Measurements from ENCODE around the gene TRIM65. TPM values are rescaled to one million over a fixed set of nuclear protein-coding genes. Genes with fewer than 3 reads are reported as not detected.

TRIM65 gene
- total and polyA plus RNA-seq, 2 of the 13 experiments (the other 11 are each of a cell fraction or from before 2014, with no cell fraction given), result 10.3 to 22.4 TPM

- TF ChIP-seq ZNF670 (CRISPR knock-in tag; IDR thresholded peaks at IDR 0.05; ENCODE audit: borderline replicate concordance), result peak; percentile 94
- peak; percentile 94 for TF ChIP-seq THAP11 (CRISPR knock-in tag; IDR thresholded peaks at IDR 0.05)
- peak; percentile 93 for TF ChIP-seq ESRRA (CRISPR knock-in tag; IDR thresholded peaks at IDR 0.05; ENCODE audit: low read depth)
- TF ChIP-seq DR1 (CRISPR knock-in tag; IDR thresholded peaks at IDR 0.05), result peak; percentile 92
- TF ChIP-seq ZNF556 (CRISPR knock-in tag; IDR thresholded peaks at IDR 0.05; ENCODE audit: borderline replicate concordance), result peak; percentile 79; the same call in 1 of the 2 replicates
- no peak; the same call in 1 of the 2 replicates for TF ChIP-seq CREM (IDR thresholded peaks at IDR 0.05)
- TF ChIP-seq CREM (CRISPR knock-in tag; IDR thresholded peaks at IDR 0.05), result no peak
- no peak for TF ChIP-seq AFF4 (CRISPR knock-in tag; IDR thresholded peaks at IDR 0.05)
- TF ChIP-seq ZBTB37 (CRISPR knock-in tag; IDR thresholded peaks at IDR 0.05), result peak; percentile 83
- TF ChIP-seq TP53 (CRISPR knock-in tag; conservative IDR thresholded peaks at IDR 0.05), result peak; percentile 75; the same call in 1 of the 2 replicates
- no peak for TF ChIP-seq EHMT2 (IDR thresholded peaks at IDR 0.05; ENCODE audit: borderline replicate concordance, low read depth, low read length)
- no peak for TF ChIP-seq PREB (CRISPR knock-in tag; IDR thresholded peaks at IDR 0.05)
- peak; percentile 87 for TF ChIP-seq POLR2G (IDR thresholded peaks at IDR 0.05; ENCODE audit: low read depth, low read length)
- TF ChIP-seq ZNF598 (CRISPR knock-in tag; IDR thresholded peaks at IDR 0.05; ENCODE audit: borderline replicate concordance), result peak; percentile 93
- peak; percentile 95 for TF ChIP-seq REPIN1 (CRISPR knock-in tag; IDR thresholded peaks at IDR 0.05; ENCODE audit: borderline replicate concordance, low read depth)
- TF ChIP-seq HCFC1 (IDR thresholded peaks at IDR 0.05; ENCODE audit: low read depth, low read length), result peak; percentile 55
- TF ChIP-seq ZNF292 (CRISPR knock-in tag; IDR thresholded peaks at IDR 0.05; ENCODE audit: borderline replicate concordance, low read depth), result peak; percentile 67; the same call in 1 of the 2 replicates
- peak; percentile 96 for TF ChIP-seq ZNF430 (CRISPR knock-in tag; IDR thresholded peaks at IDR 0.05)
Measured at GRCh38 chr17:75904749-75905521, 8.2 kb upstream of the TRIM65 start, which contains the start of gene MRPL38 (continued).

Data from HepG2 (cell line).